Sigmoid colon (tissue), 4 donors: Measurements from ENCODE around the gene SDR39U1.

Experiments
- POLR2AphosphoS5 ChIP-seq, 4 donors: sonication (generic); formaldehyde crosslinking; IDR thresholded peaks; one replicate each; pipeline ENCODE4 v1.6.1; 2017; ENCODE audit warnings: antibody characterized with exemption in 4 of 4
- TF ChIP-seq, protein P1 (sequence below), 4 experiments: fragments of 450-650 bp in 3 of 4; fragments of 200-600 bp in 1 of 4; IDR thresholded peaks; one replicate each; pipeline ENCODE4 v1.5.1; 2016 to 2019; ENCODE audit warnings: antibody characterized with exemption in 4 of 4, mild to moderate bottlenecking in 3 of 4, moderate library complexity in 2 of 4

DNA sequence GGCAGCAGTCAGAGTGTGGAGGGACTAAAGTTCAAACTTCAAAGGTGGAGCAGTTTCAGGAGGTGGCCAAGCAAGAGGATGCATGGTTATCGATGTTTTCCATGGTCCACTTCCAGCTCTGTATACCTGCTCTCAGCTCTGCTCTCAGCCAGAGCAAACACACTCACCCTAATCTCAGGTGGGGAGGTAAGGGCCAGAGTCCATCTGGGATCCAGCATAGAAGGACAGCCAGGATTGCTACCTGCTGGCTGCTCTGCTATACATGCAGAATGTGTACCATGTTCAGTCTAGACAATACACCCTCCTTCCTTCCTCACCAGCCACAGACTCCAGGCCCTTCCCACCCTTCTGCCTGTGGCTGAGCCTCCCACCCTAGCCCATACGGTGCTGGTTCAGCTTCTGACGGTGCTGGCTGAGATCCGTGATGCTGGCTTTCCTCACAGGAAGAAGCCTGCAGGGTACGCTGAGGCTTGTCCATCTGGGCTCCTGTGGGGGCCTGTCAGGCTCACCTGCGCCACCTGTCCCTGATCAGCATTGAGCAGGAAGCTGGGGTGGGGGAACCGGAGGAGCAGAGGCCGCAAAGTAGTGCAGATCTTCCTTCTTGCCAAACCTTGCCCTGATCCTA lies 15.6 kb downstream of the SDR39U1 start:
- TF ChIP-seq, protein P1, sequence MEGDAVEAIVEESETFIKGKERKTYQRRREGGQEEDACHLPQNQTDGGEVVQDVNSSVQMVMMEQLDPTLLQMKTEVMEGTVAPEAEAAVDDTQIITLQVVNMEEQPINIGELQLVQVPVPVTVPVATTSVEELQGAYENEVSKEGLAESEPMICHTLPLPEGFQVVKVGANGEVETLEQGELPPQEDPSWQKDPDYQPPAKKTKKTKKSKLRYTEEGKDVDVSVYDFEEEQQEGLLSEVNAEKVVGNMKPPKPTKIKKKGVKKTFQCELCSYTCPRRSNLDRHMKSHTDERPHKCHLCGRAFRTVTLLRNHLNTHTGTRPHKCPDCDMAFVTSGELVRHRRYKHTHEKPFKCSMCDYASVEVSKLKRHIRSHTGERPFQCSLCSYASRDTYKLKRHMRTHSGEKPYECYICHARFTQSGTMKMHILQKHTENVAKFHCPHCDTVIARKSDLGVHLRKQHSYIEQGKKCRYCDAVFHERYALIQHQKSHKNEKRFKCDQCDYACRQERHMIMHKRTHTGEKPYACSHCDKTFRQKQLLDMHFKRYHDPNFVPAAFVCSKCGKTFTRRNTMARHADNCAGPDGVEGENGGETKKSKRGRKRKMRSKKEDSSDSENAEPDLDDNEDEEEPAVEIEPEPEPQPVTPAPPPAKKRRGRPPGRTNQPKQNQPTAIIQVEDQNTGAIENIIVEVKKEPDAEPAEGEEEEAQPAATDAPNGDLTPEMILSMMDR (IDR thresholded peaks at IDR 0.05): no peak
- TF ChIP-seq POLR2AphosphoS5 (IDR thresholded peaks at IDR 0.05): no peak
